Large intestine (tissue), 3 donors: ENCODE results near the gene PSMG4. TPM values are rescaled to one million over a fixed set of nuclear protein-coding genes. Genes with fewer than 3 reads are reported as not detected.
A peak's percentile ranks its signal among the peaks of the same experiment; 100 is the strongest.

Experiments
- DNase-seq, 2 donors: peaks; one replicate each; pipeline versions ENCODE4 v3.0.0 to v3.0.0-alpha.2; 2013
- H3K27ac ChIP-seq: one replicate; pipeline ENCODE4 v1.5.1; 2013; ENCODE audit warnings: low read length
- H3K27me3 ChIP-seq: 2 replicates; pipeline ENCODE4 v1.6.1; 2013; ENCODE audit warnings: low read length; ENCODE audit not compliant: control insufficient read depth, insufficient read depth
- H3K36me3 ChIP-seq: 2 replicates; pipeline ENCODE4 v1.6.1; 2013; ENCODE audit warnings: low read length; ENCODE audit not compliant: control insufficient read depth, insufficient read depth
- H3K4me1 ChIP-seq: one replicate; pipeline ENCODE4 v1.6.1; 2013; ENCODE audit warnings: low read length; ENCODE audit not compliant: control insufficient read depth, insufficient read depth
- H3K4me3 ChIP-seq: one replicate; pipeline ENCODE4 v1.5.1; 2013; ENCODE audit warnings: low read length
- H3K9me3 ChIP-seq: one replicate; pipeline ENCODE4 v1.6.1; 2013; ENCODE audit warnings: mild to moderate bottlenecking, low read depth, low read length, moderate library complexity; ENCODE audit not compliant: control insufficient read depth
- WGBS: methylation state at CpG from one replicate; pipeline ENCODE4 v1.1.5; 2013; ENCODE audit warnings: low lambda C conversion rate; ENCODE audit not compliant: insufficient coverage; 5-methylcytosine and 5-hydroxymethylcytosine counted together
- polyA plus RNA-seq: library from polyadenylated mRNA; unstranded; fragments of 120-200 nt; gene quantifications from one replicate; pipeline ENCODE4 v1.2.1, GENCODE V29; 2013

The PSMG4 gene
- polyA plus RNA-seq, 1 donor = 25.2 TPM

DNA sequence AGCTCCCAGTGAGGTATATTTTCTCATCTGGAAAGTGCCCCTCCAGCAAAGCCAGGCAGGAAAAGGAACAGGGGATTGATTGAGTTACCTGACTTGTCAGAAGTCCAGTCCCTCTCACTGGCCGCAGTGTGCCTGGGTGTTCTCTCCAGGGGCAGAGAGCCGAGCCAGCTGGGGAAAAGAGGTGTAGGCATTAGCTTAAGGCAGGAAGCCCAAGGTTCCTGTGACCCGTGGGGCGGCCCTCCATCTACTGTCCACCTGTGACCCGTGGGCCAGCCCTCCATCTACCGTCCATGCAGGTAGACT, 2.7 kb downstream of the PSMG4 start:
- WGBS = no CpG with 5 or more reads among the region's 6 CpGs
- DNase-seq = no peak
- Histone ChIP-seq H3K4me3 (no peak overlapping the region), H3K4me1 (peaks cover 23% of the 10 kb centered on the region), H3K36me3 (peaks cover 15% of the 10 kb centered on the region), H3K27ac (no peak overlapping the region), H3K27me3 (peaks cover 2% of the 10 kb centered on the region), H3K9me3 (no peaks in the 10 kb centered on the region)

DNA sequence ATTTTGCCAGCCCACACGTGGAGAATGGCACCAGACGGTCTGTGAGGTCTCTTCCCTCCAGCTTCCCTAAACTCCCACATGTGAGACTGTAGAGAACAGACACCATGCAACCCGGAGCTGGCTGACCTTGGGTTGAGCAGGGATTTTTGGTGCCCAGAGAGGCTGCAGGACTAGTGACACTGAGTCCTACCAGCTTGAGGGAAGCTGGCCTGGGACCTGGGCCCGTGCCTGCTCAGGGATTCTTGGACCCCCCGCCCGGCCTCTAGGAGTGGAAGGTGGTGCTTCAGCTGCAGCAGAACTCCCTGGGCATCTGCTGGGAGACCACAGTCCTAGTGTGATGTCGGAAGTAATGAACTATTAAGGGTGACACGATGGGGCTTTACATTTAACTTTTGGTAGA, 3.2 kb downstream of the PSMG4 start:
- Histone ChIP-seq H3K27ac (no peak overlapping the region), H3K27me3 (peaks cover 2% of the 10 kb centered on the region), H3K4me3 (no peak overlapping the region), H3K9me3 (no peaks in the 10 kb centered on the region), H3K36me3 (peaks cover 15% of the 10 kb centered on the region), H3K4me1 (peaks cover 23% of the 10 kb centered on the region)
- WGBS = 100% methylated on average over 1 of the region's 8 CpGs
- DNase-seq = no peak

DNA sequence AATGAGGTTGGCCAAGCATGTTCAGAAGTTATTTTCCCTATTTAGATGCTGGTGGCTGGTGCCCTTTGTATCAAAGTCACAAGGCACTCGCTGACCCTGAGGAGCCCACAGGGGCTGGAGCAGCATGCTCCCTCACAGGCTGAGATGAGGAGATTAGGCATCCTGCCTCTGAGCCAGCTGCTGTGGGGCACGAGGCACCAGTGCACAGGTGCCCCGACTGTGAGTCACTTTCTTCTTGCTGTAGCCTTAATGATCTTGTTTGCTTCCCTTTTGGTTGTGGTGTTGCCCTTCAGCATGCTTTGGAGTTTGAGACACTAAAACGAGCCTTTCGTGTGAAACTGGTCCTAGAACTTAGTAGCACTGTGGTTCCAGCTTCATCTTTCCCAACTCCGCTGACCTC, 4.3 kb downstream of the PSMG4 start:
- no peaks in the 10 kb centered on the region for H3K27me3 ChIP-seq
- no peak overlapping the region for H3K27ac ChIP-seq
- H3K4me1 ChIP-seq = peaks cover 23% of the 10 kb centered on the region
- H3K9me3 ChIP-seq = no peaks in the 10 kb centered on the region
- DNase-seq = no peak
- H3K36me3 ChIP-seq = peaks cover 15% of the 10 kb centered on the region
- H3K4me3 ChIP-seq = no peak overlapping the region
- no CpG with 5 or more reads among the region's 6 CpGs for WGBS

DNA sequence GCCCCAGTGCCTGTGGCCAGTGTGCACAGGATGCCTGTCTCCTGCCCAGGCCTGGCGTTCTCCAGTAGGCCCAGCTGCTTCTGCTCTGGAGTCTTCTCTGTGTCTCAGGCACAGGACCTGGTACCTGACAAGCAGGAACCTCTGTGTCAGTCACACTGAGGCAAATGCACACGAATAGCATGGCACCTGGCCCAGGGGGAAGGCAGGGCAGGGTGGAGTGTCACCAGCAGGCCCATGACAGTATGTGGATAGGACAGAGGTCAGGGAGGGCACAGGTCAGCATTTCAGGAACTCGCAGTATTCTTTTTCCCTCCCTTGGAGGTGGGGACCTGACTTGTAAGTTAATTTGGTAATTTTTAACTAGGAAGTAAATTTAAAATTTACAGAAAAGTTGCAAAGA, 5.6 kb downstream of the PSMG4 start:
- H3K4me1 ChIP-seq = peaks cover 23% of the 10 kb centered on the region
- WGBS = no CpG with 5 or more reads among the region's 3 CpGs
- no peaks in the 10 kb centered on the region for H3K9me3 ChIP-seq
- H3K27me3 ChIP-seq = no peaks in the 10 kb centered on the region
- H3K27ac ChIP-seq = no peak overlapping the region
- no peak overlapping the region for H3K4me3 ChIP-seq
- no peak for DNase-seq
- H3K36me3 ChIP-seq = peaks cover 27% of the 10 kb centered on the region

DNA sequence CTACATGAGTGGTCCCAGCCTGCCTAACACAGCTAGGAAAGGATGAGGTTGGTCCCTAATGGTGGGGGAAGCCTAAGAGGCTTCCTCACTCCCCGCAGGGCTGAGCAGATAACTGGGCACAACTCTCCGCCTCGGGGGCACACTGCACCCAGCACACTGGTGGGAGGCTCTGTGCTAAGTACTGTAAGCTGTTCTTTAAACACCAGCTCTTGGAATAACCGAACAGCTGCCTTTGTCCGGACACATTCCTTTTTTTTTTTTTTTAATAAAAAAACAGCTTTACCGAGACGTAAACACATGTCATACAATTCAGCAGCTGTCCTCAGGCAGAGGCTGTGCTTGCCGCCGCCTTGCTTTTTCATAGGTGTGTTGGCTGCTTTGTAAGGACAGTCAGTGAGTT, 6.9 kb downstream of the PSMG4 start:
- H3K36me3 ChIP-seq = peaks cover 31% of the 10 kb centered on the region
- H3K27ac ChIP-seq = no peak overlapping the region
- no peak overlapping the region for H3K4me3 ChIP-seq
- DNase-seq = no peak
- peaks cover 18% of the 10 kb centered on the region for H3K4me1 ChIP-seq
- no peaks in the 10 kb centered on the region for H3K27me3 ChIP-seq
- 52% methylated on average over 3 of the region's 9 CpGs for WGBS
- H3K9me3 ChIP-seq = no peaks in the 10 kb centered on the region

DNA sequence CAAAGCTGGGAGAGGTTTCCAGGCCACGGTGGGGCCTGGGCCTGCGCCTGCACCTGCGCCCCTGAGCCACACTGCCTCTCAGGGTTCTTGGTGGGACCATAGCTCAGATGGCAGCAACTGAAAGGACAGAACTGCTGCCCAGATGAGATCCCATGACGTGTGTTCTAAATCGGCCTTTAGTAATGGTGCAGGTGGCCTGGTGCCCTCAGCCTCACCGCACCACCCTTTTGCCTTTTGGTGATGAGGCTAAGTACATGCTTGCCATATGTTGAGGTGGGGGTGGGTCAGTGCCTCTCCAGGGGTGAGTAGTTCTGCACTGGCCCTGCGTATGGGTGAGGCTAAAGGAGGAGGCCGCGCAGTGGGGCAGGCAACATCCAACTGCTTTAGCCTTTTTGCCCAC, 7.4 kb downstream of the PSMG4 start:
- Histone ChIP-seq H3K4me1 (peaks cover 17% of the 10 kb centered on the region), H3K27ac (no peak overlapping the region), H3K4me3 (no peak overlapping the region), H3K36me3 (peaks cover 35% of the 10 kb centered on the region), H3K27me3 (no peaks in the 10 kb centered on the region), H3K9me3 (no peaks in the 10 kb centered on the region)
- no CpG with 5 or more reads among the region's 9 CpGs for WGBS
- DNase-seq = no peak

DNA sequence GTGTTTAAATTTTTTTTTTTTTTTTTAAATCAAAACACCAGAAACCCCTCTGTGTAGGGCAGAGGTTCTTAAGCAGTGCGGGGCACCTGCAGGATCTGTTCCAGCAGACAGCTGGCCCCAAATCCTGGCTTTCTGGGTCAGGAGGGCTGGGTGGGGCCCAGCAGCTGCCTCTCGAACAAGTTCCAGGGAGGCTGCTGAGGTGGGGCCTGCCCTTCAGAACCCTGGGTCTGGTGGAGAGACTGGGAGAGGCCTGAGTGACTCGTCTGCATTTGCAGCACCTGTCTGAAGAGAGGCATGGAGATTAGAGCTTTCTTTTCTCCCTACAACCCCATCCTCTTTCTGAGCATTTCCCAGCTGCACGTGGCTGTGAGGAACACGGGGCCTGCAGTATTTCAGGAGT, 8.4 kb downstream of the PSMG4 start:
- peaks cover 9% of the 10 kb centered on the region for H3K4me1 ChIP-seq
- no peaks in the 10 kb centered on the region for H3K27me3 ChIP-seq
- no CpG with 5 or more reads among the region's 5 CpGs for WGBS
- H3K4me3 ChIP-seq = no peak overlapping the region
- DNase-seq = peak in 1 of 2 donors; percentile 53
- H3K9me3 ChIP-seq = no peaks in the 10 kb centered on the region
- peaks cover 42% of the 10 kb centered on the region for H3K36me3 ChIP-seq
- H3K27ac ChIP-seq = no peak overlapping the region

DNA sequence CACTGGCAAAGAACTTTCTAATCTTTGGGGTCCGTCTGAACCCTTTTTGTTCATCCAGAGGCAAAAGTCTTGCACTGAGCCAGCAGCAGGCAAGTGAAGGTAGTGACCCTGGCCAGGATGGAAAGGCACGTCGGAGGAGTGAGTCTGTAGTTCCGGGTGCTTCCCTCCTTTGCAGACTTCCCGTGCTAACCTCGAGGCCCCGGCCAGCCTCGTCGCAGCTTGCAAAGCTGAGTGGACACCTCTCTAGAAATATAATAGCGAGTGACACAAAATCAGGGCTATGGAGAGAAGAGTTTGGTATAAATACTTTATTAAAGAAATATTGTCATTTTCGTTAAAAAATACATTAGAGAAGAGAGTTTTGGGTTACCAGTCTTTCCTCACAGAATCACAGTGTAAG, 9.9 kb downstream of the PSMG4 start:
- H3K36me3 ChIP-seq = peaks cover 50% of the 10 kb centered on the region
- peaks cover 9% of the 10 kb centered on the region for H3K4me1 ChIP-seq
- no peak for DNase-seq
- no peak overlapping the region for H3K27ac ChIP-seq
- no CpG with 5 or more reads among the region's 11 CpGs for WGBS
- H3K4me3 ChIP-seq = no peak overlapping the region
- no peaks in the 10 kb centered on the region for H3K9me3 ChIP-seq
- no peaks in the 10 kb centered on the region for H3K27me3 ChIP-seq

DNA sequence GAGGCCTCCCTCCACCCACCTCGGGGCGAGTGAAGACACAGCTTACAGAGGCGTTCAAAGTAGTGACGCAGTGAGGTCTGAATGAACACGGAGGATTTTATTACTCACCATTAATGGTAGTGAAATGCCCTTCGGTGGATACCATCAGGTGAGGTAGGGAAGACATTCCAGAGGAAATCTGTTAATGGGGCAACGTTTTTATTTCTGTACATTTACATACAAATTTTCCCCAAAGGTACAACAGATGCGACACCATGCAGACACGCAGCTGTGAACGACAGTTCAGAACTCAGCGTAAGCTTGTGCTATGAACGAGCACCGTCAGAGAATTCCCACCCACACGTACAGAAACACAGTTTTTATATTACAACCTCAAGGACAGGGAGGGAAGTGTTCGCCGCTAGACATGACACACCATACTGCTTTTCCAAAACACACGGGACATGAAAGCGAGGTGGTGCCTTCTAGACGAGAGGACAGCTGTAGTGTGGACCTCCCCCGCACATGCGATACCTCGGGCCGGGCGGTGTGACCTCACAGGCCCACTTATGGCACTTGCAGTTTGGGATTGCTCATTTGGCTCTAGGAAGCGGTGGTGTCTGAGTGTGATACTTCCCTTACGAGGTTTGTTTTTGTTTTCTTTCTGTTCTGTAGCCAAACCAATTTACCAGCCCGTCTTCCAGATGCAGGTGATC, 10.7 kb downstream of the PSMG4 start:
- H3K27ac ChIP-seq = no peak overlapping the region
- peaks cover 9% of the 10 kb centered on the region for H3K4me1 ChIP-seq
- WGBS = 80% methylated on average over 1 of the region's 27 CpGs
- no peak for DNase-seq
- peaks cover 50% of the 10 kb centered on the region for H3K36me3 ChIP-seq
- H3K4me3 ChIP-seq = no peak overlapping the region
- H3K27me3 ChIP-seq = no peaks in the 10 kb centered on the region
- H3K9me3 ChIP-seq = no peaks in the 10 kb centered on the region

DNA sequence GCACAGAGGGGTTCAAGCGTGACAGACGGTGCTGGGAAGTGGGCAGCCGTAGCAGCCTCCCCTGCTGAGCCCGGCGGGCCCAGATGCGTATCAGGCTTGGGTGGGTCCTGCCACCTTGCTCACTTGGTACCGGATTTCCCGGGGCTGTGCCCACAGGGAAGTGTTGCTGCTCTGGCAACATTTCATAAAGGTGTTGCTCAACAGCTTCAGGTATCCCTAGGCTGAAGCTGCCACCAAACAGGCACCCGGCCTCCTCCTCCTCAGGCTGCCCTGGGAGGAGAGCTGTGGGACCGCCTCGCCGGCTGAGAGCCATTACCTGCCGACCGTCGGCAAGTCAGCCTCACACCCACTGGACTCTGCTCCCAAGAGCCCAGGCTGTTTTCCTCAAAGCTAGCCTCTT, 11.5 kb downstream of the PSMG4 start:
- no peaks in the 10 kb centered on the region for H3K9me3 ChIP-seq
- H3K27ac ChIP-seq = peak overlapping the region; percentile 35
- peaks cover 50% of the 10 kb centered on the region for H3K36me3 ChIP-seq
- peak; percentile 76 to 85 for DNase-seq
- no peak overlapping the region for H3K4me3 ChIP-seq
- no CpG with 5 or more reads among the region's 15 CpGs for WGBS
- H3K27me3 ChIP-seq = no peaks in the 10 kb centered on the region
- peaks cover 9% of the 10 kb centered on the region for H3K4me1 ChIP-seq

DNA sequence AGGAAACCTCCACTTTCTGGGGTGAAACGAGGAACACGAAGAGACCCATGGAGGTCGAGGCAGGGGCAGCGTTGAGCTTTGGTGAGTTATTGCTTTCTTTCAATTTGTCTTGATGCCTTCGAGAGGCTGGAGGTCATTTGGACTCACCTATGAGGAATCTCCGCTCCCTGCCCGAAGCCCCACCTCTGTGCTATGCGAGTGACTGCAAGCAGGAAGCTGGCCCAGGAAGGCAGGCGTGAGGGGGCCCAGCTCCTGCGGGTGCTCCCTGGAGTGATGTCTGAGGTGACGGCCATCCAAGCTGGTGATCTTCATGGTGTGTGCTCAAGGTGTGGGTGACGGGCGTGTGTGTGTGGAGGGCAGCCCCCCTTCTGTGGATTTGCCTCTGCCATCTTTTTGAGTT, 13.0 kb downstream of the PSMG4 start:
- Histone ChIP-seq H3K9me3 (no peaks in the 10 kb centered on the region), H3K4me1 (peaks cover 9% of the 10 kb centered on the region), H3K36me3 (peaks cover 53% of the 10 kb centered on the region), H3K4me3 (no peak overlapping the region), H3K27me3 (no peaks in the 10 kb centered on the region), H3K27ac (no peak overlapping the region)
- DNase-seq = no peak
- WGBS = 100% methylated on average over 1 of the region's 13 CpGs
